DMS 273 treated with DMSO at 0.1 percent for 48 hours (cell line): ENCODE measurements around the gene SINHCAF.
"Not testable (repeated sequence)": the region's sequence is repeated elsewhere in the genome, so short reads cannot be mapped to it uniquely, and the experiment has no call there.

Source experiments
- DNase-seq: peaks from one replicate; lab custom pipeline; 2025; lab: John Stamatoyannopoulos, UW

SINHCAF gene

GRCh38 chr12:31308116-31308515, 17.8 kb downstream of the SINHCAF start:
- no peak for DNase-seq

GRCh38 chr12:31306866-31307265, 19.1 kb downstream of the SINHCAF start:
- DNase-seq = no peak

DNA sequence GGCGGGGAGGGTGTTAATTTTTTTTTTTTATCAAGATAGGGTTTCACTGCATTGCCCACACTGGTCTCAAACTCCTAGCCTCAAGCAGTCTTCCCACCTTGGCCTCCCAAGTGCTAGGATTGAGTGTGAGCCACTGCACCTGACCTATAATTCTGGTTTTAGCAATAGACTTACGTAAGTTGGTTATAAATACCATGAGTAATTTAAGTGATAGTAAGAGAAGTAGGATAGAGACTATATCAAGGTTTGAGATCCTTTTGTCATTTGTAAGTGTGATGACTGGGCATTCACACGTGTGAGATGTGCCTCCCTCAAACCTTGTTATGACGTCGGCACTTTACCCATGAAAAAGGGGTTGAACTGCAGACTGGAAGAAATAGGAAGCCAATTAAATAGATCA, 22.5 kb downstream of the SINHCAF start:
- no peak for DNase-seq

DNA sequence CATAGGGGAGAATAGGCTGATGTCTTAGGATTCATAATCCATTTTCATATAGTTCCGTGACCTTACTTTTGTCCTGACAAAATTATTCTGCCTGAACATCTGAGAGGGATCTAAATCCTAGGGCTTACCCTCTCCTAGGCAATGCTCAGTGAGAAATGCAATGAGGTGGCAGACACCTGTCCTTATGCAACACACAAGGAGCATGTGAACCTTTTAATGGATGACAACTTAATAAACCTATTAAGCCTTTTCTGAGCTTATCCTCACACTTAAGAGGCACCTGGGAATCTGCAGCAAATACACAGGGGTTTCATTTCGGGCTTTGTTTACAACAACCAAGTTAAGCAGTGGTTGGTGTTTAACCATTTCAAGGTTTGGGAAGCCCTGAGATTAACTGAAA, 24.6 kb downstream of the SINHCAF start:
- DNase-seq = no peak

DNA sequence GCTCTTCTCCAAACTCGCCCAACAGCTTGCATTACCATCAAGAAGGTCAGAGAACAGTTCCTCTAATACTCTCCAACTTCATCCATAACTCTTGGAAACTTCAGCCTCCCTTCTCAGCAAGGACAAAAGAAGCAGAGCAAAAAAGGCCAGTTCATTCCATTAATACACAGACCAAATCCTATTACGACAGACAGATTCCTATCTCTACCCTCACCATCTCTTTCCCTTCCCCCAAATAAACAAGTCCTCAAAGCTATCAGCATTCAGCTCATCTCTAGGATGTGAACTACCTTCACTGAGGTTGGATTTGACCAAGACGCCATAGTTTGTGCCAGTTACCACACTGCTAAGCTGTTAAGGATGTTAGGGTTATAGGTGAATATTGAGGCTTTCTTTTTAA, 25.2 kb downstream of the SINHCAF start:
- DNase-seq = no peak

DNA sequence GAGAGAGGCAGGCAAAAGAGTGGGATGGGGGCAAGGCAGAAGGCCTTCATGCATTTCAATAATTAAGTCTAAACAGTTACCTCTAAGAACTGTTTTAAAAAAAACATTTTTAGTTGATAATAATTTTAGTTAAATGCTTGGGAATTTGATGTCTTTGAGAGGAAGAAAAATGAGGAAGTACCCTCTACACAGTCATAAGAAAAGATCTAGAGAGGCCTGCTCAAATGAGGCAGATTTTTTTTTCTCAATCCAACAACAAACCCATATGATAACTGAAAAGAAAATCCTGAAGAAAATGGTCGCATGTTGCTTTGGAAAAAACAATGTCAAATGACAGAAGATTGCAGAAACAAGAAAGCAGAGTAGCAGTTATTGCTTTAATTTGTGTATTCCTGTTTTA, 25.6 kb downstream of the SINHCAF start:
- no peak for DNase-seq

DNA sequence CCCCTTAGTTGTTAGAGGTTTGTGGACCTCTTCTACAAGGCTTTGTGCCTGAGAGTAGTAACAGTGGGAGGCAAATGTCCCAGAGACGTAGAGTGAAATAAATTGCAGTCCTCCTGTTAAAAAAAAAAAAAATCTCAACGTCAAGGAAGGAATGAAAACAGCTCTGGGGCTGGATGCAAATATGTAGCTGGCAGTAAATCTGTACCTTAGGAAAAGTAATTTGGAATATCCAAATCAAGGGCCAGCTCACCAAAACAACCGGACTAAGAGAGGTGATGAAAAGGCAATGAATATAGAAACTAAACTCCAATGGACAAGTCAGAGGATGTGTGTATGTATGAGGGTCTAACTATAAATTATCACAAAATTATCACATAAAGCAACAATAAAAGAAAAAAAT, 27.0 kb downstream of the SINHCAF start:
- DNase-seq = no peak

DNA sequence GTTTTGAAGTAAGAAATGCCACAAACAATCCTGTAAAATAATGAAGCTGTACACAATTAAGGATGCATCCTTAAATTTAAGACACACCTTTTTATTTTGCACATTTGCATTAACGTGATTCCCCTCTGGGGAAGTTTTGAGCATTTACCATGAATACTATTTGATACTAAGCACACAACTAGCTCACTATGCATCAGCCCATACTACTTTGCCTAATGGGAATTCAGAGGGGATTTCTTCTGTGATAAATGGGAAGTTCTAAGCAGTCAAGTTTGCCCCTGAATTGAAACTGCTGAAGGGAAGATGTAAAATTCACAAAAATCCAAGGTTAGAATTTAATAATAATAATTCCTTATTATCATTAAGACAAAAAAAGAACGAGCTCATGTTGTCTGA, 27.4 kb downstream of the SINHCAF start:
- no peak for DNase-seq

GRCh38 chr12:31297572-31298514, 28.1 kb downstream of the SINHCAF start:
- no peak for DNase-seq

- no peak for DNase-seq
These were observed 36.5 kb downstream of the SINHCAF start for GRCh38 chr12:31289441-31289840.

- DNase-seq = no peak
These were observed 37.6 kb downstream of the SINHCAF start for GRCh38 chr12:31288381-31288780.

DNA sequence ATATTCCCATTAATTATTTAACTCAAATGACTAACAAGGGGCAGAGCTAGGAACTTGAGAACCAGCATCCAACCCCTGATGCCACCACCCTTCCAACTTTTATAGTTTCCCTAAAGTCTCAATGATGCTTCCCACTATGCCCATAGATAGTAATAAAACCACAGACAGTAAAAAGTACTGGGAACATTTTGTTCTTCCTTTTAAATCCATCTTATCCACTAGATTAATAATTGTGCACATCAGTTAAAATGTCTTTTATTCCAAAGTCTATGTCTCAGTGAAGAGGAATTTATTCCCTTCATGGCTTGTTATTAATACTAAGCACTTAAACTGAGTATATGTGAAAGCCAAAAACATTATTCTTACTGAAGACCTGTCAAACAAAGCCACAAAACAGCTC, 45.8 kb downstream of the SINHCAF start:
- DNase-seq = no peak

GRCh38 chr12:31279390-31279924, 46.5 kb downstream of the SINHCAF start:
- no peak for DNase-seq

GRCh38 chr12:31278832-31279231, 47.1 kb downstream of the SINHCAF start:
- no peak for DNase-seq

DNA sequence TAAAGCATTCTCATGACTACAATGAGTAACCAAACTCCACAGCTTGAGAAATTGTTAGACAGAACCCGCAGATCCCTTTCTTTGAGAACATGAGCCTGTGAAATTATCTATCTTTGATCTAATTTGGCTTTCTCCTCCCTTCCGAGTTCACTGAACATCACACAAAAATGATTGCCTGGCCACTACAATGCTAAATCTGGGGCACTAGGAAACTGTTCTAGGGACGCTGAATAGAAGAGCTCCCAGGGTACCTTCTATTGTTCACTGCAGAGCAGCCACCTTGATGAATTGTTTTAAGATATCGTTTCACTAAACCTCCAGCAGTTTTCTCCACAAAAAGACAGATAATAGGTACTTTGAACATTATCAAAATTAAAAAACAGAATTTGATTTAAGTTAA, 47.5 kb downstream of the SINHCAF start:
- DNase-seq = no peak

GRCh38 chr12:31277081-31277480, 48.9 kb downstream of the SINHCAF start:
- DNase-seq = no peak

GRCh38 chr12:31275491-31275890, 50.5 kb downstream of the SINHCAF start:
- DNase-seq = no peak

GRCh38 chr12:31274520-31275300, 51.2 kb downstream of the SINHCAF start:
- DNase-seq = no peak

- not testable (repeated sequence) for DNase-seq
These were observed 52.2 kb downstream of the SINHCAF start for GRCh38 chr12:31273794-31274193.

DNA sequence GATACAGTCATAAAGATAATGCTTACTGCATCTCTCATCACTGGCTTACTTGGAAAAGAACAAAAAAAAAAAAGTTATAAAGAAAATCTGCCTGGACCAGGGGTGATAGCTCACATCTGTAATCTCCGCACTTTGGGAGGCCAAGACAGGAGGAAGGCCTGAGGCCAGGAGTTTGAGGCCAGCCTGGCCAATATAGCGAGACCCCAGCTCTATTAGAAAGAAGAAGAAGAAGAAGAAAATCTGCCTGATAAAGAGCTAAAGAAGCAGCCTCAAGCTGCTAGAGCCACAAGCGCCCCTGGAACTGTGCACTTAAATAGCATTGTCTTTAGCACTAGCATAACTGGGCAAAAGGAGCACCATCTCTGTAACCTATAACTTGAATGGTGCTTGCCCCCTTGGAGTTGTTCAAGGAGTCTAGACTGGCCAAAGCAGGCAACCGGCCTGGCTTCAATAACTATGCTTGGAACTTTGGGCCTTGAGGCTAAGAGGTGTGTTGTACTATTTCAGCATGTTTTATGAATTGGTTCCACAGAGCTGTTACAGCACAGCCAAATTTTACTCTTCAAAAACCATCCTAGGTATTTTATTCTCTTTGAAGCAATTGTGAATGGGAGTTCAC, 53.2 kb downstream of the SINHCAF start:
- no peak for DNase-seq

- DNase-seq = no peak
These were observed 58.0 kb downstream of the SINHCAF start for GRCh38 chr12:31267966-31268365.

DNA sequence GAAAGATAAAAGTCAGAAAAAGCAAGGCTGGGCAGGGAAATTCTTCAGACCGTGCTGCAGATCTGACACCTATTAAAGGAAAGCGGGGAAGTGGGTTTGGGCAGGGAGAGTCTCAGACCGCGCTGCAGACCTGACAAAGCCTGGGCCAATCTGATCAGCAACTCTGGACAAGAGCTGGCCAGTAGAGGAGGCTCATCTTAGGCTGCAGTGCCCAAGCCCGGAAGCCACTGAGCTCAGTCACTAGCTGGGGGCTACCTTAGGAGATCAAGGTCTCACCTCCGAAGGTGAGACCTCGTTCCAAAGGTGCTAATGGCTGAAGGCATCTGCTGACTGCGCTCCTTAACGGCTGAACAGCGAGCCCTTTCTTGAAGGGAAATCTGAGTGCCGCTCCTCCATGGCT, 60.2 kb downstream of the SINHCAF start:
- no peak for DNase-seq
